ENCODE data around the gene VWA8. TPM values are rescaled to one million over a fixed set of nuclear protein-coding genes. Genes with fewer than 3 reads are reported as not detected.

VWA8 gene
- total and polyA plus RNA-seq, 2 of the 13 experiments (the other 11 are each of a cell fraction or from before 2014, with no cell fraction given), result 9.1 to 17.3 TPM

GRCh38 chr13:41648314-41648935 is 312.5 kb downstream of the VWA8 start (continued):
- TF ChIP-seq, protein P1, sequence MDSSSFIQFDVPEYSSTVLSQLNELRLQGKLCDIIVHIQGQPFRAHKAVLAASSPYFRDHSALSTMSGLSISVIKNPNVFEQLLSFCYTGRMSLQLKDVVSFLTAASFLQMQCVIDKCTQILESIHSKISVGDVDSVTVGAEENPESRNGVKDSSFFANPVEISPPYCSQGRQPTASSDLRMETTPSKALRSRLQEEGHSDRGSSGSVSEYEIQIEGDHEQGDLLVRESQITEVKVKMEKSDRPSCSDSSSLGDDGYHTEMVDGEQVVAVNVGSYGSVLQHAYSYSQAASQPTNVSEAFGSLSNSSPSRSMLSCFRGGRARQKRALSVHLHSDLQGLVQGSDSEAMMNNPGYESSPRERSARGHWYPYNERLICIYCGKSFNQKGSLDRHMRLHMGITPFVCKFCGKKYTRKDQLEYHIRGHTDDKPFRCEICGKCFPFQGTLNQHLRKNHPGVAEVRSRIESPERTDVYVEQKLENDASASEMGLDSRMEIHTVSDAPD (CRISPR knock-in tag; IDR thresholded peaks at IDR 0.05), result no peak
- TF ChIP-seq TRIM22 (IDR thresholded peaks at IDR 0.05) (no peak), HNRNPLL (IDR thresholded peaks at IDR 0.05; ENCODE audit: low read depth, low read length, poor library complexity, severe bottlenecking) (no peak), NR2F6 (IDR thresholded peaks at IDR 0.05) (peak; percentile 83), NR2F6 (CRISPR knock-in tag; IDR thresholded peaks at IDR 0.05) (peak; percentile 61), RFXAP (CRISPR knock-in tag; IDR thresholded peaks at IDR 0.05; ENCODE audit: borderline replicate concordance) (no peak), ZBTB38 (CRISPR knock-in tag; IDR thresholded peaks at IDR 0.05) (no peak), SRY (CRISPR knock-in tag; IDR thresholded peaks at IDR 0.05) (no peak), ZNF720 (CRISPR knock-in tag; IDR thresholded peaks at IDR 0.05) (no peak), PITX1 (CRISPR knock-in tag; IDR thresholded peaks at IDR 0.05) (no peak), JUND (CRISPR knock-in tag; IDR thresholded peaks at IDR 0.05) (peak; percentile 35; the same call in 1 of the 2 replicates), BATF2 (CRISPR knock-in tag; IDR thresholded peaks at IDR 0.05) (no peak), CENPBD1 (CRISPR knock-in tag; IDR thresholded peaks at IDR 0.05; ENCODE audit: borderline replicate concordance, low read depth) (no peak), ZBTB7A (CRISPR knock-in tag; IDR thresholded peaks at IDR 0.05) (no peak), AKNA (CRISPR knock-in tag; IDR thresholded peaks at IDR 0.05; ENCODE audit: borderline replicate concordance) (no peak), ZNF546 (CRISPR knock-in tag; conservative IDR thresholded peaks at IDR 0.05) (no peak), FOSL1 (CRISPR knock-in tag; IDR thresholded peaks at IDR 0.05; ENCODE audit: borderline replicate concordance) (peak; percentile 65; the same call in 1 of the 2 replicates)
- TF ChIP-seq, protein P2, sequence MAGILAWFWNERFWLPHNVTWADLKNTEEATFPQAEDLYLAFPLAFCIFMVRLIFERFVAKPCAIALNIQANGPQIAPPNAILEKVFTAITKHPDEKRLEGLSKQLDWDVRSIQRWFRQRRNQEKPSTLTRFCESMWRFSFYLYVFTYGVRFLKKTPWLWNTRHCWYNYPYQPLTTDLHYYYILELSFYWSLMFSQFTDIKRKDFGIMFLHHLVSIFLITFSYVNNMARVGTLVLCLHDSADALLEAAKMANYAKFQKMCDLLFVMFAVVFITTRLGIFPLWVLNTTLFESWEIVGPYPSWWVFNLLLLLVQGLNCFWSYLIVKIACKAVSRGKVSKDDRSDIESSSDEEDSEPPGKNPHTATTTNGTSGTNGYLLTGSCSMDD (CRISPR knock-in tag; IDR thresholded peaks at IDR 0.05), result no peak
- TF ChIP-seq, protein P3, sequence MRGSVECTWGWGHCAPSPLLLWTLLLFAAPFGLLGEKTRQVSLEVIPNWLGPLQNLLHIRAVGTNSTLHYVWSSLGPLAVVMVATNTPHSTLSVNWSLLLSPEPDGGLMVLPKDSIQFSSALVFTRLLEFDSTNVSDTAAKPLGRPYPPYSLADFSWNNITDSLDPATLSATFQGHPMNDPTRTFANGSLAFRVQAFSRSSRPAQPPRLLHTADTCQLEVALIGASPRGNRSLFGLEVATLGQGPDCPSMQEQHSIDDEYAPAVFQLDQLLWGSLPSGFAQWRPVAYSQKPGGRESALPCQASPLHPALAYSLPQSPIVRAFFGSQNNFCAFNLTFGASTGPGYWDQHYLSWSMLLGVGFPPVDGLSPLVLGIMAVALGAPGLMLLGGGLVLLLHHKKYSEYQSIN (CRISPR knock-in tag; IDR thresholded peaks at IDR 0.05; ENCODE audit: borderline replicate concordance), result no peak
